HepG2 (cell line): ENCODE measurements around the gene NMU. TPM values are rescaled to one million over a fixed set of nuclear protein-coding genes. Genes with fewer than 3 reads are reported as not detected.

Experiments
- CEBPB ChIP-seq: IDR thresholded peaks from 2 replicates; pipeline ENCODE4 v1.6.1; 2011; ENCODE audit warnings: low read depth, low read length, improper control_type of control experiment, borderline replicate concordance
- DRAP1 ChIP-seq: IDR thresholded peaks from 2 replicates; pipeline ENCODE4 v1.6.1; 2016; ENCODE audit warnings: missing genetic modification reagents, missing compliant biosample characterization
- FOXK1 ChIP-seq: sonication (generic); formaldehyde crosslinking; IDR thresholded peaks from 2 replicates; pipeline ENCODE4 v1.4.0; 2020; ENCODE audit warnings: low read depth, missing genetic modification reagents, borderline replicate concordance
- HNF4A ChIP-seq: sonication (generic); formaldehyde crosslinking; IDR thresholded peaks from 2 replicates; pipeline ENCODE4 v1.4.0; 2020; ENCODE audit warnings: missing genetic modification reagents
- HNRNPK ChIP-seq: fragments of 200-400 bp; formaldehyde crosslinking; IDR thresholded peaks from 2 replicates; pipeline ENCODE4 v1.6.1; 2018; ENCODE audit warnings: low read length, low read depth, moderate library complexity, mild to moderate bottlenecking; ENCODE audit not compliant: poor library complexity, severe bottlenecking
- JUND ChIP-seq: sonication (generic); formaldehyde crosslinking; IDR thresholded peaks from 2 replicates; pipeline ENCODE4 v1.8.0; 2022; ENCODE audit warnings: mild to moderate bottlenecking, missing genetic modification reagents
- KMT2B ChIP-seq: IDR thresholded peaks from 2 replicates; pipeline ENCODE4 v1.6.1; 2016; ENCODE audit warnings: missing genetic modification reagents, missing compliant biosample characterization
- NCOA2 ChIP-seq: sonication (generic); formaldehyde crosslinking; IDR thresholded peaks from 2 replicates; pipeline ENCODE4 v1.8.0; 2022; ENCODE audit warnings: inconsistent platforms
- PAWR ChIP-seq: sonication (generic); formaldehyde crosslinking; IDR thresholded peaks from 2 replicates; pipeline ENCODE4 v1.4.0; 2020; ENCODE audit warnings: missing genetic modification reagents, mild to moderate bottlenecking, borderline replicate concordance
- PHF5A ChIP-seq: IDR thresholded peaks from one replicate; pipeline ENCODE4 v1.6.1; 2018; ENCODE audit warnings: low read depth, missing genetic modification reagents; ENCODE audit not compliant: unreplicated experiment
- SAP130 ChIP-seq: IDR thresholded peaks from 2 replicates; pipeline ENCODE4 v1.6.1; 2016; ENCODE audit warnings: low read depth
- SUZ12 ChIP-seq: fragments of 150-350 bp; IDR thresholded peaks from 2 replicates; pipeline ENCODE4 v1.6.1; 2014; ENCODE audit warnings: low read depth, low read length
- TAF15 ChIP-seq: fragments of 200-400 bp; formaldehyde crosslinking; IDR thresholded peaks from one replicate; pipeline ENCODE4 v1.6.1; 2018; ENCODE audit warnings: mild to moderate bottlenecking, low read depth, low read length; ENCODE audit not compliant: poor library complexity, severe bottlenecking
- THAP11 ChIP-seq: IDR thresholded peaks from 2 replicates; pipeline ENCODE4 v1.6.1; 2016; ENCODE audit warnings: missing biosample characterization, missing genetic modification reagents
- ZBTB7A ChIP-seq: sonication (generic); formaldehyde crosslinking; IDR thresholded peaks from 2 replicates; pipeline ENCODE4 v1.8.0; 2022; ENCODE audit warnings: mild to moderate bottlenecking, missing genetic modification reagents
- ZFP90 ChIP-seq: sonication (generic); formaldehyde crosslinking; IDR thresholded peaks from 2 replicates; pipeline ENCODE4 v1.8.0; 2022; ENCODE audit warnings: missing genetic modification reagents, mild to moderate bottlenecking, inconsistent platforms, borderline replicate concordance
- ZNF296 ChIP-seq: sonication (generic); formaldehyde crosslinking; conservative IDR thresholded peaks from 2 replicates; pipeline ENCODE4 v1.5.0; 2020; ENCODE audit warnings: mild to moderate bottlenecking, missing genetic modification reagents
- ZNF34 ChIP-seq: sonication (generic); formaldehyde crosslinking; IDR thresholded peaks from 2 replicates; pipeline ENCODE4 v1.4.0; 2020; ENCODE audit warnings: mild to moderate bottlenecking, missing genetic modification reagents, borderline replicate concordance
- ZNF557 ChIP-seq: sonication (generic); formaldehyde crosslinking; IDR thresholded peaks from 2 replicates; pipeline ENCODE4 v1.4.0; 2020; ENCODE audit warnings: missing genetic modification reagents
- ZNF570 ChIP-seq: sonication (generic); formaldehyde crosslinking; IDR thresholded peaks from 2 replicates; pipeline ENCODE4 v1.4.0; 2020; ENCODE audit warnings: mild to moderate bottlenecking, missing genetic modification reagents, borderline replicate concordance
- ZNF605 ChIP-seq: sonication (generic); formaldehyde crosslinking; IDR thresholded peaks from 2 replicates; pipeline ENCODE4 v1.8.0; 2022; ENCODE audit warnings: mild to moderate bottlenecking, missing genetic modification reagents
- ZNF747 ChIP-seq: sonication (generic); formaldehyde crosslinking; IDR thresholded peaks from 2 replicates; pipeline ENCODE4 v1.8.1; 2023; ENCODE audit warnings: missing genetic modification reagents, mild to moderate bottlenecking, borderline replicate concordance
- ZSCAN9 ChIP-seq: IDR thresholded peaks from 2 replicates; pipeline ENCODE4 v1.6.1; 2016; ENCODE audit warnings: borderline replicate concordance
- polyA plus RNA-seq, 8 experiments: library from polyadenylated mRNA; depleted of rRNA in 3 of 8; stranded (reverse) in 7 of 8; unstranded in 1 of 8; fragments of >200 nt; fragmentation: Illumina TruSeq in 4 of 8; extraction: Trizol in 4 of 8; gene quantifications; 2 replicates each; pipeline versions ENCODE4 v1.2.1 to v1.2.3, GENCODE V29; 2011 to 2016; ENCODE audit warnings: low read depth in 4 of 8, missing spikeins in 1 of 8, mixed read lengths in 1 of 8; ENCODE audit not compliant: insufficient read depth in 1 of 8
- total RNA-seq, 5 experiments: library from RNA; depleted of rRNA; stranded (reverse); fragments of >200 nt; fragmentation: Illumina TruSeq; extraction: Trizol; gene quantifications; 2 replicates each; pipeline ENCODE4 v1.2.3, GENCODE V29; 2016; ENCODE audit warnings: low read depth in 1 of 5
- TF ChIP-seq, protein P1 (sequence below): sonication (generic); formaldehyde crosslinking; IDR thresholded peaks from 2 replicates; pipeline ENCODE4 v1.5.1; 2020; ENCODE audit warnings: mild to moderate bottlenecking, missing genetic modification reagents, borderline replicate concordance
- TF ChIP-seq, protein P2 (sequence below): sonication (generic); formaldehyde crosslinking; IDR thresholded peaks from 2 replicates; pipeline ENCODE4 v1.8.0; 2022; ENCODE audit warnings: missing genetic modification reagents, low read depth, mild to moderate bottlenecking, borderline replicate concordance

Gene NMU
- total and polyA plus RNA-seq, 2 of the 13 experiments (the other 11 are each of a cell fraction or from before 2014, with no cell fraction given) = not detected

GRCh38 chr4:55546756-55547465 is 89.2 kb downstream of the NMU start, which contains the start of gene CLOCK (continued):
- TF ChIP-seq, protein P1, sequence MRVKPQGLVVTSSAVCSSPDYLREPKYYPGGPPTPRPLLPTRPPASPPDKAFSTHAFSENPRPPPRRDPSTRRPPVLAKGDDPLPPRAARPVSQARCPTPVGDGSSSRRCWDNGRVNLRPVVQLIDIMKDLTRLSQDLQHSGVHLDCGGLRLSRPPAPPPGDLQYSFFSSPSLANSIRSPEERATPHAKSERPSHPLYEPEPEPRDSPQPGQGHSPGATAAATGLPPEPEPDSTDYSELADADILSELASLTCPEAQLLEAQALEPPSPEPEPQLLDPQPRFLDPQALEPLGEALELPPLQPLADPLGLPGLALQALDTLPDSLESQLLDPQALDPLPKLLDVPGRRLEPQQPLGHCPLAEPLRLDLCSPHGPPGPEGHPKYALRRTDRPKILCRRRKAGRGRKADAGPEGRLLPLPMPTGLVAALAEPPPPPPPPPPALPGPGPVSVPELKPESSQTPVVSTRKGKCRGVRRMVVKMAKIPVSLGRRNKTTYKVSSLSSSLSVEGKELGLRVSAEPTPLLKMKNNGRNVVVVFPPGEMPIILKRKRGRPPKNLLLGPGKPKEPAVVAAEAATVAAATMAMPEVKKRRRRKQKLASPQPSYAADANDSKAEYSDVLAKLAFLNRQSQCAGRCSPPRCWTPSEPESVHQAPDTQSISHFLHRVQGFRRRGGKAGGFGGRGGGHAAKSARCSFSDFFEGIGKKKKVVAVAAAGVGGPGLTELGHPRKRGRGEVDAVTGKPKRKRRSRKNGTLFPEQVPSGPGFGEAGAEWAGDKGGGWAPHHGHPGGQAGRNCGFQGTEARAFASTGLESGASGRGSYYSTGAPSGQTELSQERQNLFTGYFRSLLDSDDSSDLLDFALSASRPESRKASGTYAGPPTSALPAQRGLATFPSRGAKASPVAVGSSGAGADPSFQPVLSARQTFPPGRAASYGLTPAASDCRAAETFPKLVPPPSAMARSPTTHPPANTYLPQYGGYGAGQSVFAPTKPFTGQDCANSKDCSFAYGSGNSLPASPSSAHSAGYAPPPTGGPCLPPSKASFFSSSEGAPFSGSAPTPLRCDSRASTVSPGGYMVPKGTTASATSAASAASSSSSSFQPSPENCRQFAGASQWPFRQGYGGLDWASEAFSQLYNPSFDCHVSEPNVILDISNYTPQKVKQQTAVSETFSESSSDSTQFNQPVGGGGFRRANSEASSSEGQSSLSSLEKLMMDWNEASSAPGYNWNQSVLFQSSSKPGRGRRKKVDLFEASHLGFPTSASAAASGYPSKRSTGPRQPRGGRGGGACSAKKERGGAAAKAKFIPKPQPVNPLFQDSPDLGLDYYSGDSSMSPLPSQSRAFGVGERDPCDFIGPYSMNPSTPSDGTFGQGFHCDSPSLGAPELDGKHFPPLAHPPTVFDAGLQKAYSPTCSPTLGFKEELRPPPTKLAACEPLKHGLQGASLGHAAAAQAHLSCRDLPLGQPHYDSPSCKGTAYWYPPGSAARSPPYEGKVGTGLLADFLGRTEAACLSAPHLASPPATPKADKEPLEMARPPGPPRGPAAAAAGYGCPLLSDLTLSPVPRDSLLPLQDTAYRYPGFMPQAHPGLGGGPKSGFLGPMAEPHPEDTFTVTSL (CRISPR knock-in tag) = 0 out of 2 replicates have a peak, but pooled peaks have one; percentile 37
- no peak for TF ChIP-seq PHF5A (CRISPR knock-in tag)
- peak; percentile 51 for TF ChIP-seq SAP130 (CRISPR knock-in tag)
- TF ChIP-seq THAP11 = peak; percentile 55
- peak; percentile 48; the same call in 1 of the 2 replicates for TF ChIP-seq ZFP90
- TF ChIP-seq NCOA2 (CRISPR knock-in tag) = 0 out of 2 replicates have a peak, but pooled peaks have one; percentile 20
- TF ChIP-seq ZBTB7A = no peak
- TF ChIP-seq ZNF605 (CRISPR knock-in tag) = peak; percentile 14; the same call in 1 of the 2 replicates
- TF ChIP-seq ZNF570 (CRISPR knock-in tag) = no peak
- no peak for TF ChIP-seq ZSCAN9 (CRISPR knock-in tag)
- TF ChIP-seq SUZ12 = no peak
- no peak for TF ChIP-seq ZNF747
- no peak for TF ChIP-seq TAF15
- TF ChIP-seq ZNF34 (CRISPR knock-in tag) = no peak
- TF ChIP-seq CEBPB = no peak
- no peak for TF ChIP-seq PAWR (CRISPR knock-in tag)
- TF ChIP-seq, protein P2, sequence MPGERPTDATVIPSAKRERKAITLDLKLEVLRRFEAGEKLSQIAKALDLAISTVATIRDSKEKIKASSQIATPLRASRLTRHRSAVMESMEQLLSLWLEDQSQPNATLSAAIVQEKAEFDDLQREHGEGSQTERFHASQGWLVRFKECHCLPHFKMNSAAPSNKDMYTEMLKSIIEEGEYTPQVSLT (CRISPR knock-in tag) = no peak
- TF ChIP-seq JUND (CRISPR knock-in tag) = no peak
- no peak; the same call in 1 of the 2 replicates for TF ChIP-seq KMT2B (CRISPR knock-in tag)
- no peak for TF ChIP-seq HNF4A
- TF ChIP-seq HNRNPK = peak; percentile 98
- no peak for TF ChIP-seq ZNF296 (CRISPR knock-in tag)
- 0 out of 2 replicates have a peak, but pooled peaks have one; percentile 16 for TF ChIP-seq FOXK1 (CRISPR knock-in tag)
- TF ChIP-seq ZNF557 (CRISPR knock-in tag) = no peak
- 0 out of 2 replicates have a peak, but pooled peaks have one; percentile 6 for TF ChIP-seq DRAP1
